Skeletal muscle satellite cell (primary cell): Measurements from ENCODE around the gene FOXF1.

ENCODE experiments used
- H3K27me3 ChIP-seq: 2 replicates; pipeline ENCODE4 v1.7.0; 2013; ENCODE audit warnings: low read length; ENCODE audit not compliant: control insufficient read depth, insufficient read depth
- H3K36me3 ChIP-seq: 2 replicates; pipeline ENCODE4 v1.7.0; 2013; ENCODE audit warnings: mild to moderate bottlenecking, control low read depth, low read length; ENCODE audit not compliant: insufficient read depth
- H3K4me1 ChIP-seq: 2 replicates; pipeline ENCODE4 v1.7.0; 2013; ENCODE audit warnings: low read length; ENCODE audit not compliant: control insufficient read depth, insufficient read depth
- H3K4me2 ChIP-seq: 2 replicates; pipeline ENCODE4 v1.7.0; 2013; ENCODE audit warnings: mild to moderate bottlenecking, low read length
- H3K4me3 ChIP-seq: 2 replicates; pipeline ENCODE4 v1.7.0; 2013; ENCODE audit warnings: low read length
- H3K9ac ChIP-seq: 2 replicates; pipeline ENCODE4 v1.7.0; 2013; ENCODE audit warnings: mild to moderate bottlenecking, low read depth, low read length, moderate library complexity
- H3K9me3 ChIP-seq: replicated peaks from 2 replicates; pipeline ENCODE4 v1.7.0; 2013; ENCODE audit warnings: mild to moderate bottlenecking, control low read depth, low read length

Gene FOXF1

GRCh38 chr16:86477642-86478041 lies 32.7 kb upstream of the FOXF1 start:
- no peak overlapping the region for H3K4me3 ChIP-seq
- no peaks in the 10 kb centered on the region for H3K36me3 ChIP-seq
- no peaks in the 10 kb centered on the region for H3K9me3 ChIP-seq
- no peaks in the 10 kb centered on the region for H3K4me1 ChIP-seq
- H3K4me2 ChIP-seq: no peak overlapping the region
- no peak overlapping the region for H3K9ac ChIP-seq
- peaks cover 75% of the 10 kb centered on the region for H3K27me3 ChIP-seq

- no peak overlapping the region for H3K9ac ChIP-seq
- H3K4me3 ChIP-seq: no peak overlapping the region
- peaks cover 75% of the 10 kb centered on the region for H3K27me3 ChIP-seq
- no peaks in the 10 kb centered on the region for H3K9me3 ChIP-seq
- H3K4me2 ChIP-seq: no peak overlapping the region
- no peaks in the 10 kb centered on the region for H3K4me1 ChIP-seq
- no peaks in the 10 kb centered on the region for H3K36me3 ChIP-seq
Observed at GRCh38 chr16:86478779-86479178, 31.5 kb upstream of the FOXF1 start.

DNA sequence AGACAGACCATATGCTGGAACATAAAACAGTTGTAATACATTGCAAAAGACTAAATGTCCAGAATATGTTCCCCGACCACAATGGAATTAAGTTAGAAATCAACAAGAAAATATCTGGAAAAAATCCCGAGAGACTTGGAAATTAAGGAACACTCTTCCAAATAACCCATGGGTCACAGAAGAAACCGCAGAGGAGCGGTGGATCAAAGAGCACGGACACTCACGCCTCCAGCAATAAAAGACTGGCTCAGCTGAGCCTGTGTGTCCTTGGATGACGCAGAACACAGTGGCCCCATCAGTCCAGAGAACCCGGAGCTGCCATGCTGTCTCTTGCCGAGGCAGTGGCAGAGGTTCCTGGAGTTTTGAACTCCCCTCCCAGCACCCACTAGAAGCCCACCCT lies 30.9 kb upstream of the FOXF1 start:
- Histone ChIP-seq H3K4me2 (no peak overlapping the region), H3K36me3 (no peaks in the 10 kb centered on the region), H3K4me3 (no peak overlapping the region), H3K9ac (no peak overlapping the region), H3K9me3 (no peaks in the 10 kb centered on the region), H3K27me3 (peaks cover 75% of the 10 kb centered on the region), H3K4me1 (no peaks in the 10 kb centered on the region)

DNA sequence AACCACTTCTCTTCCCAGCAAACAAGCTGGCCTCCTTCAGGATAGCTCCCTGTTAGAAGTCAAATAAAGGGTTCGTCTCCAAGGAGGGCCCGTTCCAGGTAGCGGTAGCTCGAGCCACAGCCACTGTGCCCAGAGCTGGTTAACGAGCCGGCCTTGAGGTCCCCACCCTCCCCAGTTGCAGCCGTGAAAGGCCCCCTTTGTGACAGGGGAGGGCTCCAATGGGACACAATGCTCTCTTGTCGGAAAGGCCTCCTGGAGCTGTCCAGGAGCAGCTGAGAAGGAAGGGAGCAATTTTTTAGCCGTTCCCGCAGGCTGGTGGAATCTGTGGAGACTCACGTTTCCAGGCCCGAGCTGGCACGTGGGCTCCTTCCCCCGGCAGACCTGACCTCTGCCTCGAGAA lies 29.9 kb upstream of the FOXF1 start:
- Histone ChIP-seq H3K9me3 (no peaks in the 10 kb centered on the region), H3K4me3 (no peak overlapping the region), H3K27me3 (peaks cover 67% of the 10 kb centered on the region), H3K9ac (no peak overlapping the region), H3K36me3 (no peaks in the 10 kb centered on the region), H3K4me1 (no peaks in the 10 kb centered on the region), H3K4me2 (no peak overlapping the region)

- Histone ChIP-seq H3K27me3 (peaks cover 67% of the 10 kb centered on the region), H3K4me2 (no peak overlapping the region)
Observed at GRCh38 chr16:86481607-86482006, 28.7 kb upstream of the FOXF1 start.

DNA sequence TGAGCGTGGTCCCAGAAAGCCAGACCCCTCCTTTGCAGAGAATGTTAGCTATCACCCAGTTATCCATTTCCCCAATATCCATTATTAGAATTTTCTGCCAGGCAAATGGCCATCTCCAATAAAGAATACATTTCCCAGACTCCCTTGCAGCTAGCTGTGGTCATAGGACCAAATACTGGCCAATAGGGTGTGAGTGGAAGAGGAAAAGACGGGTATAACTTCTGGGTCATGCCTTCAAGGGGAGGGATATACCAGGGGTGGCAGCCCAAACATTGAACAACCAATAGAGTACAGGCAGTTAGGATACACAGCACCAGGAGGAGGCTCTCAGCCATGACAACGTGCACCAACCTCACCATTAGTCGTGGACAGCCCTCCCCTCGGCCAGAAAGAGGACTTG lies 26.1 kb upstream of the FOXF1 start:
- Histone ChIP-seq H3K36me3 (no peaks in the 10 kb centered on the region), H3K9me3 (no peaks in the 10 kb centered on the region), H3K4me3 (no peak overlapping the region), H3K4me1 (no peaks in the 10 kb centered on the region), H3K4me2 (no peak overlapping the region), H3K9ac (no peak overlapping the region), H3K27me3 (peaks cover 68% of the 10 kb centered on the region)

More at GRCh38 chr16:86481607-86482006, 28.7 kb upstream of the FOXF1 start:
- Histone ChIP-seq H3K4me1 (no peaks in the 10 kb centered on the region), H3K9me3 (no peaks in the 10 kb centered on the region), H3K9ac (no peak overlapping the region), H3K36me3 (no peaks in the 10 kb centered on the region), H3K4me3 (no peak overlapping the region)

DNA sequence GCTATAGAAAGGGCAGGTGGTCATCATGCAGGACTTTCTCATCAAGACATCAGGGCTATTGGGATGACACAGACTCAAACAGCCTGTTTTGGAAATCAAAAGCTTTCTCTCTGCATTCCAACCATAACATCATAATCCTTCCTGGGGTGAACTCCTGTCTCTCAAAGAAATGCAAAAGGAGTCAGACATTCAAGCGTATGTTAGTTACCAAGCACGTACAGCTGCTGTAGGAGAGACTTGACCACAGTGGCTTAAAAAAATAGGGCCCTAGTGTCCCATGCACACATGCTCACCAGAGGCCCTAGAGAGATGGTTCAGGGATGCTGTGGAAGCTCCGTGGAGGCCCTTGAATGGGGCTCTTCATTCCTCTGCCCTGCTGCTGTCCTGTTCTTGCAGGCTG lies 24.6 kb upstream of the FOXF1 start:
- Histone ChIP-seq H3K27me3 (peaks cover 69% of the 10 kb centered on the region), H3K4me2 (no peak overlapping the region), H3K9ac (no peak overlapping the region), H3K9me3 (no peaks in the 10 kb centered on the region), H3K4me1 (no peaks in the 10 kb centered on the region), H3K36me3 (no peaks in the 10 kb centered on the region), H3K4me3 (no peak overlapping the region)

- Histone ChIP-seq H3K9ac (no peak overlapping the region), H3K27me3 (peaks cover 96% of the 10 kb centered on the region), H3K4me1 (no peaks in the 10 kb centered on the region), H3K4me3 (no peak overlapping the region), H3K4me2 (no peak overlapping the region), H3K9me3 (no peaks in the 10 kb centered on the region), H3K36me3 (no peaks in the 10 kb centered on the region)
Observed at GRCh38 chr16:86490859-86491639, 19.3 kb upstream of the FOXF1 start.

- Histone ChIP-seq H3K4me2 (no peak overlapping the region), H3K4me3 (no peak overlapping the region), H3K4me1 (no peaks in the 10 kb centered on the region), H3K27me3 (peaks cover 96% of the 10 kb centered on the region), H3K9ac (no peak overlapping the region), H3K36me3 (no peaks in the 10 kb centered on the region), H3K9me3 (no peaks in the 10 kb centered on the region)
Observed at GRCh38 chr16:86491640-86492023, 18.7 kb upstream of the FOXF1 start.

DNA sequence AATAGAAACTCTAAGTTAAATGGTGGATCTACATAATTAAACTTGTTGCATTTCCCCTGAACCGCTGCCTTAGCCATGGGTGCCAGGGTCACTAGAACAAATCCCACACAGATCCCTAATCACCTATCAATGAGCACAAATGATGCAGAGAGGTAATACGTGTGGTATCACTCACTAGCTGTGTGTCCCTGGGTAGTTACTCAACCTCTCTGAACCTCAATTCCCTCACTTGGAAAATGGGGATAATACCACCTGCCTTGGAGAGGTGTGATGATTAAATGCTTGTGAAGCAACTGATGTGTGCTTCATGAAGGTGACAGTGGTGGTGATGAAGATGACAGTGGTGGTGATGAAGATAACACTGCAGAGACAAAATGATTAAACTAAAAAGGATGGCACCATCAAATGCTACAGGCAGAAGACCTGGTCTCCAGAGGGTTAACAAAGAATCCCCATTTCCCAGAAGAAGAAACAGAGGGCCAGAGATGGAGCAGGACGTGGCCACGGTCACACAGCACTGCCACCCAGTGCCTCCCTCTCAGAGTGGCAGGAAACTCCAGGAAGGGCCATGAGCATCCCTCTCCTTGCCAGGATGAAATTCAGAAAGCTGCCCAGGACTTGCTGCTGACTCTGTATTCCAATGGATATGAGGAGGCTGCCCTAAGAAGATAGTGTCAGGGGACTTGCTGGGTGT lies 17.9 kb upstream of the FOXF1 start:
- H3K36me3 ChIP-seq: no peaks in the 10 kb centered on the region
- peaks cover 96% of the 10 kb centered on the region for H3K27me3 ChIP-seq
- H3K4me2 ChIP-seq: no peak overlapping the region
- H3K4me1 ChIP-seq: no peaks in the 10 kb centered on the region
- no peaks in the 10 kb centered on the region for H3K9me3 ChIP-seq
- H3K9ac ChIP-seq: no peak overlapping the region
- H3K4me3 ChIP-seq: no peak overlapping the region

DNA sequence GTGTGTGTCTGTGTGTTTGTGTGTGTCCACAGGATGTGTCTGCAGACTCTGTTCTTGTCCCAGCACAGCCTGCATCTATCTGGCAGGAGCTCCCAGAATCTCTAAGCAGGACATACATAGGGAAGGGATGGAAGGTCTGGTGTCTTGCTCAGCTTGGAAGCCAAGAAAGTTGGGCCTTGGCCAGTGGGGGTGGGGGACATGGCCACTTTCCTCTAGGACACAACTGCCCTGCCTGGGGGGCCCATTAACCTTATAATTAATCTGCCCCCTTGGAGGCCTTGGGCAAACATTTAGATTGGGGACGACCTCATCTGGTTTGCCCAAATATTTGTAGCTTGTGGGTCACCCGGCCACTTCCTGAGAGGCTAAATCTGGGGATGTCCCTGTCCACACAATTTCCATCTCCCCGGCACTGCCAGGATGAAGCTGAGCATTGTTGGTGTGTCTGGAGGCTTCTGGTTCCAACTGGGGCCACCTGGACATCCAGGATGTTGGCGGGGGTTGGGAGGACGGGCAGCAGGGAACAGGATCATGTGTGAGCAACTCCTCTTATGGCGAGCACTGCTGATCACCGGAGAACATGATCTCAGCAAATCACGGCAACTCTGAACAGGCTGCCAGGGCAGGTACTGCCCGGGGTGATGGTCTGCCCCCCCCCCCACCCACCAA lies 17.2 kb upstream of the FOXF1 start:
- Histone ChIP-seq H3K4me3 (no peak overlapping the region), H3K4me1 (no peaks in the 10 kb centered on the region), H3K36me3 (no peaks in the 10 kb centered on the region), H3K4me2 (no peak overlapping the region), H3K9ac (no peak overlapping the region), H3K9me3 (no peaks in the 10 kb centered on the region), H3K27me3 (peaks cover 91% of the 10 kb centered on the region)
